HG03139 (cell line): Measurements from ENCODE around the gene HADHA.
A peak's percentile ranks its signal among the peaks of the same experiment; 100 is the strongest.

Experiments
- ATAC-seq: cut with Tn5 transposase; IDR thresholded peaks from one replicate; pipeline ENCODE4 v1.9.1; 2021; ENCODE audit not compliant: unreplicated experiment

Gene HADHA

GRCh38 chr2:26195040-26195984 lies 49.1 kb downstream of the HADHA start:
- no peak for ATAC-seq

- no peak for ATAC-seq
Measured at GRCh38 chr2:26193578-26194231, 50.7 kb downstream of the HADHA start.

- ATAC-seq = no peak
Measured at GRCh38 chr2:26191316-26192159, 52.9 kb downstream of the HADHA start.

- no peak for ATAC-seq
Measured at GRCh38 chr2:26190369-26190768, 54.1 kb downstream of the HADHA start.

GRCh38 chr2:26189751-26190150 lies 54.7 kb downstream of the HADHA start:
- ATAC-seq = no peak

GRCh38 chr2:26189123-26189522 lies 55.3 kb downstream of the HADHA start:
- no peak for ATAC-seq

- ATAC-seq = no peak
Measured at GRCh38 chr2:26187537-26188104, 56.8 kb downstream of the HADHA start.

GRCh38 chr2:26187114-26187513 lies 57.3 kb downstream of the HADHA start:
- no peak for ATAC-seq

- ATAC-seq = no peak
Measured at GRCh38 chr2:26185954-26186770, 58.3 kb downstream of the HADHA start.

- no peak for ATAC-seq
Measured at GRCh38 chr2:26185304-26185928, 59.0 kb downstream of the HADHA start.

GRCh38 chr2:26184555-26185303 lies 59.7 kb downstream of the HADHA start:
- ATAC-seq = peak; percentile 78

- ATAC-seq = no peak
Measured at GRCh38 chr2:26184121-26184520, 60.3 kb downstream of the HADHA start.

GRCh38 chr2:26182887-26183630 lies 61.4 kb downstream of the HADHA start:
- ATAC-seq = no peak

GRCh38 chr2:26182441-26182840 lies 62.0 kb downstream of the HADHA start:
- ATAC-seq = no peak

- no peak for ATAC-seq
Measured at GRCh38 chr2:26179446-26179913, 65.0 kb downstream of the HADHA start.

GRCh38 chr2:26178746-26179436 lies 65.5 kb downstream of the HADHA start:
- ATAC-seq = no peak

GRCh38 chr2:26178246-26178645 lies 66.2 kb downstream of the HADHA start:
- ATAC-seq = no peak

- ATAC-seq = no peak
Measured at GRCh38 chr2:26177122-26177521, 67.3 kb downstream of the HADHA start.
